Body of pancreas (tissue), 4 donors: Measurements from ENCODE around the gene ANKRD34B. TPM values are rescaled to one million over a fixed set of nuclear protein-coding genes. Genes with fewer than 3 reads are reported as not detected.

Experiments used
- ATAC-seq: fragments of 150-250 bp; one replicate; pipeline ENCODE4 v1.9.1; 2016
- DNase-seq, 4 donors: peaks; one replicate each; pipeline ENCODE4 v3.0.0-alpha.2; 2019
- H3K27ac ChIP-seq, 4 donors: fragments of 200-600 bp; sonication (generic); 1 replicate in 3 of 4; 2 replicates in 1 of 4; pipeline versions ENCODE4 v1.5.1 to v1.6.1; 2016 to 2019; ENCODE audit warnings: mild to moderate bottlenecking in 1 of 4, mixed read lengths in 1 of 4, moderate library complexity in 1 of 4
- H3K27me3 ChIP-seq, 2 donors: fragments of 200-600 bp; sonication (generic); one replicate each; pipeline ENCODE4 v1.6.0; 2016; ENCODE audit warnings: mild to moderate bottlenecking in 1 of 2
- H3K36me3 ChIP-seq, 2 donors: fragments of 200-600 bp; sonication (generic); replicated peaks in 1 of 2; 2 replicates each; pipeline ENCODE4 v1.5.1; 2016; ENCODE audit warnings: low read depth in 2 of 2; ENCODE audit not compliant: insufficient read depth in 1 of 2
- H3K4me1 ChIP-seq: fragments of 200-600 bp; sonication (generic); one replicate; pipeline ENCODE4 v1.6.0; 2016
- H3K4me3 ChIP-seq, 2 donors: fragments of 200-600 bp; sonication (generic); 1 replicate in 1 of 2; 2 replicates in 1 of 2; pipeline ENCODE4 v1.5.1; 2016 to 2019
- H3K9me3 ChIP-seq, 3 donors: fragments of 200-600 bp; sonication (generic); 1 replicate in 2 of 3; 2 replicates in 1 of 3; pipeline ENCODE4 v1.5.1; 2016
- CTCF ChIP-seq, 7 experiments: fragments of 450-650 bp in 4 of 7; fragments of 200-600 bp in 3 of 7; sonication (generic) in 3 of 7; IDR thresholded peaks; one replicate each; pipeline ENCODE4 v1.5.1; 2016 to 2019; ENCODE audit warnings: antibody characterized with exemption in 7 of 7
- POLR2A ChIP-seq, 3 donors: fragments of 450-650 bp; IDR thresholded peaks; one replicate each; pipeline ENCODE4 v1.6.1; 2016; ENCODE audit warnings: antibody characterized with exemption in 3 of 3, mild to moderate bottlenecking in 2 of 3
- WGBS, 2 donors: methylation state at CpG; one replicate each; pipeline ENCODE4 v1.1.5; 2017; 5-methylcytosine and 5-hydroxymethylcytosine counted together
- intact Hi-C: fragments of 100-400 bp; cut with DNase I; formaldehyde crosslinking; loops from one replicate; pipeline ENCODE4 v1.15.1; 2023
- total RNA-seq, 2 donors: library from RNA; depleted of rRNA; stranded (reverse); fragments of >200 nt; gene quantifications; one replicate each; pipeline ENCODE4 v1.1.0, GENCODE V29; 2016

Gene ANKRD34B
- not detected for total RNA-seq

DNA sequence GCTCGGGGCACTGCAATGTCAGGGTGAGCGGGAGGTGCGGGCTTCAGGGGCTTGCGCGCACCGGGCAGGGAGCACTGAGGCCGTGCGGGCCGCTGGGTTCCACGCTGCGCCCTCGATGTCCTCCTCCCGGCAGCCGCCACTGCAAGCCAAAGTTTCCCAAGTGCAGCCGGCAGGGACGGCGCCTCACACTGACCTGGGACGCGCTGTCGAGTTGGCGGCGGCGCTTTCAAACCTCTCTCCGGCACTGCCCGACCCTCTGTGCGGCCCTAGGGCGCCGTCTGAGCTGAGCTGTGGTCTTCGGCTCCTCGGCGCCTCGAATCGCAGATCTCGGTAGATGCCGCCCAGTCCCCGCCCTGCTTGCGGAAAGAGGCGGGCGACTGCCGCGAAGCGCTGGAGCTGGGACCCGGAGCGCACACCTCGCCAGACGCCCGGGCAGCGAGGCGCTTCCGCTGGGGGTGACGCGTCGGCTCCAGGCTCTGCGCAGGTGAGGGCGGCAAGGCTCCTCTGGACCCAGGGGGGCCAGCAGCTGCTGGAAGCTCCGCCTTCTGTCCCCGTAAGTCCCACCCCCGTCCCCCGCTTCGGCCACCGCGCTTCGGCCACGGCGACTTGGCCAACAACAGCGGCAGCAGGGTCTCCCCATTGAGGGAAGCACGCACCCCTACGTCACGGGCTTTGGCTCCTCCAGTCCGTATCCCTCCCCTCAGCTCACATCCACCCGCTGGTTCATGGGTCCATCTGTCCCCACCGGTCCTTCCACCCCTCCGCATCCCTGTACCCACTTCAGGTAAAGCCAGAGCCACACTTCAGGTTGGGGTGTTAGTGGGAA, at the start of gene ANKRD34B:
Gene ANKRD34B (minus strand): TSS at position 320 of the 826 bp plus-strand sequence. CDS start 10,261 bp downstream, outside the sequence.
- Histone ChIP-seq H3K9me3 (no peaks in the 10 kb centered on the region), H3K27ac (no peak within 1 kb of the TSS), H3K4me3 (peak within 1 kb of the TSS in 1 of 2 donors; percentile 15), H3K4me1 (peaks cover 17% of the 10 kb centered on the region), H3K36me3 (no peaks in the 10 kb centered on the region), H3K27me3 (peaks cover 0 to 19% of the 10 kb centered on the region in 2 donors)
- intact Hi-C loops = no loop called here
- ATAC-seq = no peak
- TF ChIP-seq POLR2A (IDR thresholded peaks at IDR 0.05) = no peak
- no peak for TF ChIP-seq CTCF (IDR thresholded peaks at IDR 0.05)
- WGBS, 2 donors = 3 to 8% methylated on average over 9 to 71 of the region's 73 CpGs
- DNase-seq = no peak

GRCh38 chr5:80619086-80619485, 49.0 kb upstream of the ANKRD34B start:
- H3K9me3 ChIP-seq = no peaks in the 10 kb centered on the region
- intact Hi-C loops = no loop called here
- ATAC-seq = no peak

GRCh38 chr5:80618438-80618837, 48.4 kb upstream of the ANKRD34B start:
- ATAC-seq (no peak), DNase-seq (no peak)
- Histone ChIP-seq H3K4me3 (no peak overlapping the region), H3K36me3 (no peaks in the 10 kb centered on the region), H3K9me3 (no peaks in the 10 kb centered on the region), H3K4me1 (no peaks in the 10 kb centered on the region), H3K27ac (no peak overlapping the region), H3K27me3 (no peaks in the 10 kb centered on the region)
- intact Hi-C loops = no loop called here
- 88 to 93% methylated on average over 4 of the region's 4 CpGs for WGBS, 2 donors
- TF ChIP-seq CTCF (IDR thresholded peaks at IDR 0.05) = no peak
- no peak for TF ChIP-seq POLR2A (IDR thresholded peaks at IDR 0.05)

More at GRCh38 chr5:80619086-80619485, 49.0 kb upstream of the ANKRD34B start:
- peaks cover 2% of the 10 kb centered on the region for H3K4me1 ChIP-seq
- H3K4me3 ChIP-seq = no peak overlapping the region
- TF ChIP-seq CTCF (IDR thresholded peaks at IDR 0.05) = no peak
- no peak for TF ChIP-seq POLR2A (IDR thresholded peaks at IDR 0.05)
- DNase-seq = no peak
- no peak overlapping the region for H3K27ac ChIP-seq
- 91 to 96% methylated on average over 1 of the region's 1 CpG for WGBS, 2 donors
- H3K27me3 ChIP-seq = no peaks in the 10 kb centered on the region
- H3K36me3 ChIP-seq = no peaks in the 10 kb centered on the region

DNA sequence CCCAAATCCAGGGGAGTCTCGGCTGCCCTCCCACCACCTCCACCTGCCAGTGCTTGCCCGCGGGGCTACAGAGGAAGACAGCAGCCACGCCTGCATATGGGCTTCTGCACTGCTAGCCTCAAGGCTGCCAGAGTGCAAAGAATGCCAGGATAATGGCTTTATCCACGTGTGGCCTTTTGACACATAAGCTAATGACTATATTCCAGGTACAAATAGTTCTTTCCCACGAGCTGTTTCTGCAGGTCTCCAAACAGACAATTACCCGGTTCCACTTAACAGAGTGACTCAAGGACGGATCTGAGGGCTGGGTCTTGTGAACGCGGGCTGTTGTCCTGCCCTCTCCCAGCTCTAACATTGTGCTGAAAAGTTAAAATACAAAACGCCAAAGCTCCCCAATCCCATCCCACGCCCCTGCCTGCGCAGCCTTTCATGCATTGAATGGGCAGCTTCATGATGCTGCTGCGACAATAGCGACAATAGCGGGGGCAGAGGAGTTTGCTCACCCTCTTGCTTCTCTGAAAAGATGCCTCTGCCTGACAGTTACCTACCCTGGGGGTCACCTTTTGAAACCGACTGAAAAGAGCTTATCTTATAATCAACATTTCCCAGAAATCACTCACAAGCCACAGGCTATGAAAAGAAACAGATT, 45.3 kb upstream of the ANKRD34B start:
- TF ChIP-seq POLR2A (IDR thresholded peaks at IDR 0.05) (no peak), CTCF (IDR thresholded peaks at IDR 0.05) (no peak)
- no peak for ATAC-seq
- H3K9me3 ChIP-seq = no peaks in the 10 kb centered on the region
- no peaks in the 10 kb centered on the region for H3K4me1 ChIP-seq
- no peak overlapping the region for H3K4me3 ChIP-seq
- H3K27ac ChIP-seq = no peak overlapping the region
- 61% methylated on average over 17 of the region's 17 CpGs for WGBS, 2 donors
- H3K36me3 ChIP-seq = no peaks in the 10 kb centered on the region
- no peaks in the 10 kb centered on the region for H3K27me3 ChIP-seq
- no peak for DNase-seq
- intact Hi-C loops = no loop called here
